GM18907 (cell line): ENCODE results near the gene KRTAP5-5.
"Not testable (repeated sequence)": the region's sequence is repeated elsewhere in the genome, so short reads cannot be mapped to it uniquely, and the experiment has no call there.

Experiments
- ATAC-seq: cut with Tn5 transposase; IDR thresholded peaks from one replicate; pipeline ENCODE4 v1.9.1; 2021; ENCODE audit warnings: mild to moderate bottlenecking, moderate library complexity; ENCODE audit not compliant: unreplicated experiment

Gene KRTAP5-5

DNA sequence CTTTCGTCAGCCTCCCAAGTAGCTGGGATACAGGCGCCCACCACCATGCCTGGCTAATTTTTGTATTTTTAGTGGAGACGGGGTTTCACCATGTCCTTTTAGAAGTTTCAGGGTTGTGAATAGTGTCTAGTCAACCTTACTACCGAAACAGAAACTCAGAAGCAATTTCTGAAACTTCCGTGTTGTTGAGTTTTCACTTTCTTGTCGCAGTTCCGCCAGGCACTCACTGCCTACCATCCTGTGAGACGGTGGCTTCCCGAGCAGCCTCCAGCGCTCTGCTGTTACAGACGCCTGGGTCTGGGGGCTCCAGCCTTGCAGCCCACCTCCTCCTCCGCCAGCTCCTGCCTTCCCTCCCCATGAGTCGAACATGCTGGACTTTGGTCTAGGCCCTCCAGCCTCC is 23.7 kb upstream of the KRTAP5-5 start:
- ATAC-seq: peak; percentile 86

DNA sequence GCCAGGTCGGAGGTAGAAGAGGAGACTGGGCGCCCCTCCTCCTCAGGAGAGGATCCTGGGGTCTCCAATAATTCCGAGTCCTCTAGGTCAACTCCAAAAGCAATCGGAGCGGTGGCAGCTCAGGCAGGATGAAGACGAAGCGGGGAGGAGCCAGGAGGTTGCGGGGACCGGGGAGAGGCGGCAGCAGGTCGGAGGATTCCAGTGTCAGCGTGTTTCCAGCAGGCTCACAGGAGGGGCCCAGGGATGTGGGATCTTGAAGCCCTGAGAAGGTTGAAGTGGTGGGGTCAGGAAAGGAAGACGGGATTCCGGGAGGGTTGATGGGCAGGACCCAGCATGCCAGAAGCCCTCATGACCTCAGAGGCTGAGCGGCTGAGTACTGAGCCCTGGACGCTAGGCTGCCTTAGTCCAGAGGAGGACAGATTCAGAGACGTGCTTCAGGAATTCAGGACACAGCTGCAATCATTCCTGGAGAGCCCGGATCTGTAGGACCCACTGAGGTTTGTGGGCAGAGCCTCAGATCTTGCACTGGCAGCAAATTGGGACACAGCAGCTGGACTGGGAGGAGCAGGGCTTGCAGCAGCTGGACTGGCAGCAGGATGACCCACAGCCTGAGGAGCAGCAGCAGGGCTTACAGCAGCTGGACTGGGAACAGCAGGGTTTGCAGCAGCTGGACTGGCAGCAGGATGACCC is 22.3 kb upstream of the KRTAP5-5 start:
- not testable (repeated sequence) for ATAC-seq

DNA sequence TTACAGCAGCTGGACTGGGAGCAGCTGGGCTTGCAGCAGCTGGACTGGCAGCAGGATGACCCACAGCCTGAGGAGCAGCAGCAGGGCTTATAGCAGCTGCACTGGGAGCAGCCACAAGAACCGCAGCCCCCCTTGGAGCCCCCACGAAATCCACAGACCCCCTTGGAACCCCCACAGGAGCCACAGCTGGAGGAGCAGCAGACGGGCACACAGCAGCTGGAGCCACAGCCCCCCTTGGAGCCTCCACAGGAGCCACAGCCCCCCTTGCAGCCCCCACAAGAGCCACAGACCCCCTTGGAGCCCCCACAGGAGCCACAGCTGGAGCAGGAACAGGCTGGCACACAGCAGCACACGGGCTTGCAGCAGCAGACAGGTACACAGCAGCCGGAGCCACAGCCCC is 21.7 kb upstream of the KRTAP5-5 start:
- not testable (repeated sequence) for ATAC-seq

DNA sequence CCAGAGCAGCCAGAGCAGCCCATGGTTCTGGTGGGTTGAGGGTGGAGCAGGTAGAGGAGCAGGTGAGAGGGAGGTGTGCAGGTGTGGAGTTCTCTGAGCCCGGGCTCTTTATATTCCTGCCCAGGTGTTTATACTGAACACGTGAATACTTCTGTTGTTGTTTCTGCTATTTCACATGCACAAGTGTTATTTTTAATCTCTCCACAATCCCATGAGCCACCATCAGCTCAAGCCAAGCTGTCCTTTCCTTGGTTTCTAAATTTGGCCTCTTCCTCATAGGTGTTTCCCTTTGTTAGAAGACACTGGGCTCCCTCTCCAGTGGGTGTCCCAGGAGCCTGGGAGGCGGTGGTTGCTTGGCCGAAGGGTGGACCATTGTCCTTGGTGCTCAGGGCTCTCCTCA is 21.2 kb upstream of the KRTAP5-5 start, which contains the start of gene KRTAP5-3:
Gene KRTAP5-3 (minus strand): TSS at position 101 of the 400 bp plus-strand sequence. CDS start 78 bp downstream, at position 23.
- no peak for ATAC-seq

DNA sequence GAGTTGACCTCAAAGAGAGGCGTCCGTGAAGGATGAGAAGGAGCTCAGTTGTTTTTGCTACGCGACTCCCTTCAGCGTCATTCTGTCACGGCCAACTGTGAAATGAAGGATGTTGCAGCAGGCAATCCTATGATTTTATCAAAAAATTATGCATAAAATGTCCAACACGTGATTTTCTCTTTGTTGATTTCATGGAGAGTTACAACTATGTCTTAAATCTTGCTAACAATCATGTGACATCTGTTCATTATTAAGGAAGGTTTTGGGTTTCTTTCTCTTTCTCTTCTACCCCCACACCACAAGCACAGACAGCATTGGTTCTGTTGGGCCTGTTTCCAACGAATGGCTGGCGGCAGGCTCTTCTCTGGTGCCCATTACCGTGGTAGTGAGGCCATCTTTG is 11.3 kb upstream of the KRTAP5-5 start:
- no peak for ATAC-seq

DNA sequence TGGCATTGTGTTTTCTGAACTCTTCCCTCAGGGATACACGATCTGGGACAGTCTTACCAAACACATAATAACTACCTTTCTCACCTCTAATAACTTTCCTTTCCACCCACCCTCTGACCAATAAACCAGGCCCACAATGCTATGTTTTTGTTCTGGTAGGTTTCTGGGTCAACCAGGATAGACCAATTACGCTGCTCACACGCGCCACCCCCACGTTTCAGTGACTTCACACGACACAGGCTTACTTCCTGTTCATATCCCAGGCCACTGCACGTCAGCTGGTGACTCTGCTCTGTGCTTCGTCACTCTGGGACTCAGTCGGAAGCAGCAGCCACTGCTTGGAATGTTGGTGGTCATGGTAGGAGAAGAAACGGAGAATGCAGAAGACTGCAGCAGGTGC is 10.1 kb upstream of the KRTAP5-5 start:
- ATAC-seq: no peak

DNA sequence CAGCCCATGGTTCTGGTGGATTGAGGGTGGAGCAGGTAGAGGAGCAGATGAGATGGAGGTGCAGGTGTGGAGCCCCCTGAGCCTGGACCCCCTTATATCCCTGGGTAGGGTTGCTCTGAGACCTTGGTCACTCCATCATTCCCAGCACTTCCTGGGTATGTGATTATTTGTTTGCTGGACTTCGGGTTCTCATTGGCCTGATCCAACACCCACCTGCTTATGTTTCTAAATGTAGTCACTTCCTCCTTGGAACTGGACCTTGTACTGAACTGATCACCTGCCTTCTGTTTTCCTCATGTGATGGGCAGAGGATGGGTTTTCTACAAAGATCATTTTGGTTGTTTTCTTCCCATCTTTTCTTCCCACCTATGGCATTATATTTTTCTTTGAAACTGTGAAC is 7.5 kb upstream of the KRTAP5-5 start, which contains the start of gene KRTAP5-4:
Gene KRTAP5-4 (minus strand): TSS at position 53 of the 400 bp plus-strand sequence. CDS start 45 bp downstream, at position 8.
- ATAC-seq: no peak

DNA sequence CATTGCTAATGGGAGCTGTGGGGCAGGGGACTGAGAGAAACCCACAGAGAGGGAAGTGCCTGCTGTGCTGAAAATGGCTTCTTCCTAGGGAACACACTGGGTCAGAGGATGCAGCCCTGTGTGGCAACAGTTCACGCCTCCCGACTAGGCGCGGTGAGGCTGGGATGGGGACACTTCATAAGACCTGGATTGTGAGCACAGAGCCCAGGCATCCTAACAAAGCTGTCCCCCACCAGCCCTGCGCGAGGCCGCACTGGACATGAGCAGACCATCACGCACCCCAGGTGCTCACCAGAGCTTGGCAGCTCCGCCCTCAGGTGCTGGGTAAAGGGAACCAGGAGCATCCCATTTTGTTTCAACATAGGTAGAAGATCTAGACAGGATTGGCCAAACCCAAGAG is 5.9 kb upstream of the KRTAP5-5 start:
- ATAC-seq: no peak

DNA sequence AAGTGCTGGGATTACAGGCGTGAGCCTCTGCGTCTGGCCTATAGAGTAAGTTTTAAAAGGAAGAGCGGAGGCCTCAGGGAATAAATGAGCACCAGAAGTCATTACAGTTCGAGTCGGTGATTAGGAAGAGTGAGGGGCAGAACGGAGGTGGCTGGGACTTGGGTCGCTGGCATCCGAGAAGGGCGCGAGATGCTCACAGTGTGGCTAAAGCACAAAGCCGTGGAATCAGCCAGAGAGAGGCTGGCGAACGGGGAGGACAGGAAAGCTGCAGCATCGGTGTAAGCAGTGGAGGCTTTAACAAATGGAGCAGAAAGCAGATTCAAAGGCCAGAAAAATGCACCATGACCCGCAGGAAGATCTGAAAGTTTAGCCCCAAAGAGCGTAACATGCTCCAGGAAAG is 5.0 kb upstream of the KRTAP5-5 start:
- ATAC-seq: no peak

DNA sequence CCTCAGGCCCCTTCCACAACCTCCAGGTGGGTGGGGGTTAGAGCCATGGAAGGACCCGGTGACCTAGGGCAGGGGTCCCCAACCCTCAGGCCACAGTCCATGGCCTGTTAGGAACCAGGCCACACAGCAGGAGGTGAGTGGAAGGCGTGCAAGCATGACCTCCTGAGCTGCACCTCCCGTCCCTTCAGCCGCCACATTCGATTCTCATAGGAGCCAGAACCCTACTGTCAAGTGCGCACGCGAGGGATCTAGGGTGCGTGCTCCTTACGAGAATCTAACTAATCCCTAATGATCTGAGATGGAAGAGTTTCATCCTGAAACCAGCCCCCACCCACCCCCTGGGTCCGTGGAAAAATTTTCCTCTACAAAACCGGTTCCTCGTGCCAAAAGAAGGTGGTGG is 4.0 kb upstream of the KRTAP5-5 start:
- ATAC-seq: no peak

DNA sequence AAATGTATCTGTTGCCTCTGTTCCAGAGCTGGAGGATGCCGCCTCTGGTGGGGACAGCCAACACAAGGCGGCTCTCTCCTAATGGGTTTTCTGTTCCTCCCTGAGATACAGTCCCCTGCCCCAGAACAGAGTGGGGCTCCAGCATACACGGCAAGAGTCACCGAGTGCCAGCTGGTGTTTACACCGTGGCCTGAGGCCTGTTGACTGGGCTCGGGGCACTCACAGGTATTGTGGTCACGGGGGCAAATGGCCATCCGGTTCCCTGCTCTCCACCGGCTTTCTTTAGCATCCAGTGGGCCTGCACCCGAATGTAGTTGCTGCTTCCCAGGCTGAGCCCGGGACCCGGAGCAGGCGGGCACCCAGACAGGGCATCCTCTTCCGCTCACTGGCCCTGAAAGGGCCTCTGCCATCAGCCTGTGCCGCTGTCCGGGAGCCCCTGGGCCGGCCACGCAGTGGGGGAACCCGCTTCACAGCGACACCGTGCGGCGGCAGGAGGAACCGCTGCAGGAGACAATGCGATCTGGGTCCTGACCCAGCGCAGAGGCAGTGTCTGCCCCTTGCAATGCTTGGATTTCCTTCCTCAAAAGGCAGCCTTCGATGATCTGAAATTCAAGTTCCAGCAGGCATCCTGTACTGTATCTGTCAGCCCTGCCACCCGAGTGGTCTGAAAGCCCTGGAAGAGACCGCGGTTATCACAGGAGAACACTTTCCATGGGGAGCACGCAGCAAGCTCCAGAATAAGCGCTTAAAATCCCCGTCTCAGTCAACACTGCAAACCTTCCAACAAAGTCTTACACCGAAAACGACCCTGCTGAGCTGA is 859 bp upstream of the KRTAP5-5 start:
- no peak for ATAC-seq

DNA sequence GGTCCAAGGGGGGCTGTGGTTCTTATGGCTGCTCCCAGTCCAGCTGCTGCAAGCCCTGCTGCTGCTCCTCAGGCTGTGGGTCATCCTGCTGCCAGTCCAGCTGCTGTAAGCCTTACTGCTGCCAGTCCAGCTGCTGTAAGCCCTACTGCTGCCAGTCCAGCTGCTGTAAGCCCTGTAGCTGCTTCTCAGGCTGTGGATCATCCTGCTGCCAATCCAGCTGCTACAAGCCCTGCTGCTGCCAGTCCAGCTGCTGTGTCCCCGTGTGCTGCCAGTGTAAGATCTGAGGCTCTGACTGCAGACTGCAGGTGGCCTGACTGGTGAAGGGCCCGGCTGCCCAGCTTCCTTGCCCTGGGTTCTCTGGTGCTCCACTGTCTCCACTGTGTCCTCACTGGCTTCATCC is 696 bp downstream of the KRTAP5-5 start:
- ATAC-seq: no peak

DNA sequence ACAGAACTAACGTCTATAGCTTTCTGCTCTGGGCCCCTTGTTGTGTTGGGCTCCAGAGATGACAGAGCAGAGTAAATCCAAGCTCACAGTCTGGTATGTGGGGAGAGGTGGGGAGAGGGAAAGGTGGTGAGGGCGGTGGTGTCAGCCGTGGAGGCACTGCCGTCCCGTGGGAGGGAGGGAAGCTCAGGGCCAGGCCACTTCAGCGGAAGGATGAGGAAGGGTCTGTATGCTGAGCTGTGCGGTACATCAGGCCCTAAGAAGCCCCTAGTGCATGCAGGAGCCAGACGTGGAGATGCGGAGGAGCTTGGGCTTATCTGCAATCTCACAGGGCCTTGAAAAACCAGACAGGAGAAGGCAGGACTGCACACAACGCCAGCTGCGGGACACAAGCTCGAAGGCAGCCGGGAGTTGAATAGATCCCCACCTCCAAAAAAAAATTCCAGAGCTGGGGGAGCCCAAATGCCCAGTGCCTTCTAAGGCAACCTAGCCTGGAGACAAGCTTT is 1.5 kb downstream of the KRTAP5-5 start:
- ATAC-seq: no peak

DNA sequence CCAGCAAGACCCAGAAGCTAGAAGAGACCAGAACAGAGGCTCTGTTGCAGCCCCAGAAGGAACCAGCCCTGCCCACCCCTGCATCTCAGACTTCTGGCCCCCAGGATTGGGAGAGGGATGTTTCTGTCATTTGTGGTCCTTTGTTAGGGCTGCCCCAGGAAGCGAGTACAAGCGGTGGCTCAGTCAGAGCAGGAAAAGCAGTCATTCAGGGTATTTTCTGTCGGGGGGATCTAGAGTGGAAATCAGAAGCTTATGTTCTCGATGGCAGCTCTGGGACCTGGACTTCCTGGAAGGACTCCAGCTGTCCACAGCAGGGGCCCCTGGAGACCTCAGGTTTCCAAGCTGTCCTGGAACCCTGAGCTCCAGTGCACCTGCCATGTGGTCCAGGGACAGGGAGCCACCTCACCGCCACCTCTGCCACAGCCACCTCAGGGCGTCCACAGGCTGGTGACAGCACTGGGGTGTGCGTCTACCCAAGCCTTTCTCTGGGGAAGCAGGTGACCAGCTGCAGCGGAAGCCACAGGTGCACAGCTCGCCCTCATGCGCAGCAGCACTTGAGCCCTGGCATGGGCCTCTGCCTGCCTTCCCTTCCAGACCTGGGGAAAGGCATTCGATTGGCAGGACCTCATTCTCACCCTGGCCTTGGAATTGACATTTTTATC is 2.6 kb downstream of the KRTAP5-5 start:
- ATAC-seq: no peak

DNA sequence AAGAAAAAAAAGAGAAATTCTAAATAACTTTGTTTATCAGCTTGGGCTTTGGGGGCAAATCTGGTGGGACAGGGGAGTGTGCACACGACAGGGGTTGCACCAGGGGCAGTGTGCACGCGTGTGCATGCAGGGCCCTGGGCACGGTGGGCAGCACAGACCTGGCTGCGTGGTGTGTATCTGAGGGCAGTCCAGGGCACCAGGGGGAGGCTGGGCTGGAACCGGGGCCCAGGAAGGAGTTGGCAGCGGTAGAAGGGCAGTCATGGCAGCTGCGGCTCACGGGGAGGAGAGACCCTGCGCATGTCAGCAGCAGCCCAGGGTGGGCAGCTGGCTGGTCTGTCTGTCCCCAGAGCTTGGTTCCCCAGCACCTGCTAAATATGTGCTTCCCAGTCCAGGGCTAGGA is 4.3 kb downstream of the KRTAP5-5 start:
- no peak for ATAC-seq

DNA sequence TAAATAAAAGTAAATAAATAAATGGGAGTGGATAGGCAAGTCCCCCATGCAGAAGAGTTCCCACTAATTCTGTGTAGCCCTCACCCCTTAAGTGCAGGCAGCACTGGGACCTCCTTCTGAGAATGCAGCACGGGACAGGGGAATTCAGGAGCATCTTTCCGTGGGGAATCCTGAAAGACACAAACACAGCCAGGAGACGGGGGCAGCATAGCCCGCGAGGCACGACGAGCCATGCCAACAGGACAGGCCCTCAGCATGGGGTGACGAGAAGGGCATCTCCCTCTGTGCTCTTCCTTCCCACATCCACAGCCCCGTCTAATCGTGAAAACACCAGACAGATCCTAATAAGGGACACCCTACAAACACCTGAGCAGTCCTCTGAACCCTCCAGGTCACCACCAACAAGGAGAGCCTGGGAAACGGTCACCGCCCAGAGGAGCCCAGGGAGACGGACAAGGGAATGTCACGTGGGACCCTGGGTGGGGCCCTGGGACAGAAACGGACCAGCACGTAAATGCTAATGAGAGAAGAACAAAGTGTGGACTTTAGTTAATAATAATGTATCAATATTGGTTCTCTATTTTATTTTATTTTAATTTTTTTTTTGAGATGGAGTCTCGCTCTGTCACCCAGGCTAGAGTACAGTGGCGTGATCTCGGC is 6.8 kb downstream of the KRTAP5-5 start:
- no peak for ATAC-seq

DNA sequence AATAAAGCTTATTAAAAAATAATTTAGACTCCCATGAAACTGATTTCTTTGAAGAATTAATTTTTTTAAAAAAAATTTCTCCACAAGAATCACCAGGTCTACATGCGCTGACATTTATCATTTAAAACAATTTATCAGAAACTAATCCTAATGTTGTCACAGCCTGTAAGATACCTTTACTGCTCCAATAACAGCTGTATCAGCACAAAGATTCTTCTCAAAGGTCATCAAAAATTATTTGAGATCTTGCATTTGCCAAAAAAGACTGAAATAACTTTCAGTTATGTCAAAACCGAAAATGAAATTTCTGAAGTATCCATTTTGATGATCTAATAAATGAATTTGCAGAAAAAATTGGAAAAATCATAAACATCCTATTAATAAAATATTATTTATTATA is 8.1 kb downstream of the KRTAP5-5 start:
- no peak for ATAC-seq

DNA sequence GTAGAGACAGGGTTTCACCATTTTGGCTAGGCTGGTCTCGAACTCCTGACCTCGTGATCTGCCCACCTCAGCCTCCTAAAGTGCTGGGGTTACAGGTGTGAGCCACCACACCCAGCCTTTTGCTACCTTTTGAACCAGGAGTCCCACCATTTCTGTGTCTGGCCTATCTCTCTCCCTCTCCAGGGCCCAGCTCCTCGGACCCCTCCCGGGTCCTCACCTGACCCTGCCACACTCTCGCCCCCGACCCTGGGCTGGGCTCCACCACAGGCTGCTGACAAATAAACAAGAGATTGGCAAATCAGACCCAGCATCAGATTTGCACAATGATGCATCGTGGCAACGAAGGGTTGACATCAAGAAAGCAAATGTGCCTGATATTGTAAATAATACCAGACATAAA is 8.8 kb downstream of the KRTAP5-5 start:
- ATAC-seq: no peak

DNA sequence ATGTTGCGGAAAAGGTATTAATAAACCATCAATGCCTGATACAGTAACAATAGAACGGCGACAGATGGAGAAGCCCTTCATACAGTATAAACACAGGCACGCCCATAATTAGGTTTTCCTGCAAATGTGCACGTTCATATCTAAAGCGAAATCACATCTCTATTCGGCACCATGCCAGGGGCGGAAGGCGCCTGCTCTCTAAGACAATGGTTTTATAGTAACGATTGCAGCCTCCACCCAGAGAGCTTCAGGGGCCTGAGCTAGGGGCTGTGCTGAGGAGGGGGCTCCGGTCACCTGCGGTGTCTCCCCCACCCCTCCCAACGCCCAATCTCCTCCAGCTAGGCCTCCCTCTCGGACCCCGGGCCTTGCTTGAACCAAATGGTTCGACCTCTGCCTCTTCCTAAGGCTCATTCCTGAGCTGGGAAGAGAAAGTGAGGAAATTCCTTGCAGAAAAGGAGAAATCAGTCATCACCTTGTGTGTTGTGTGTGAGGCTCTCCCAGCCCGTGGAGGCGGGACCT is 9.6 kb downstream of the KRTAP5-5 start:
- ATAC-seq: no peak

DNA sequence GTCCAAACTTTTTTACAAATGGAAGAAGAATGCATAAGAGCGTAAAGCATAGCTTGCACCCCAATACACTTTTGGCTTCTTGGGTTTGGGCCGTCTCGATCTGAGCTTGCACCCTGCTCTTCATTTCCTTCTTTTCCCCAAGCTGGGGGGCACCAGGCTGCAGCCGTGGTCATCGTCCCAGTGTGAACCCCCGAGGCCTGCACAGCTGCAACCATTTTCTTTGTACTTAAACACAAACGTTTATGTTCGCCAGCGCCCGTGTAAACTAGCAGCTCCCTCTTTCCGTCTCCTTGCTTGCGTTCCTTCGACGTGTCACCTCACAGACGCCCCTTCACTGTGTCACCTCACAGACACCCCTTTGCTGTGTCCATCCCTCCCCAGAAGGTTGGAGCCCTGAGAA is 10.1 kb downstream of the KRTAP5-5 start:
- no peak for ATAC-seq
